LNCAP (cell line): ENCODE data around the gene ITSN1.

Source experiments
- CTCF ChIP-seq: fragments of 450-650 bp; IDR thresholded peaks from 2 replicates; pipeline ENCODE4 v1.5.1; 2017; ENCODE audit warnings: mild to moderate bottlenecking

The ITSN1 gene

GRCh38 chr21:33647587-33647986, 5.3 kb downstream of the ITSN1 start:
- no peak for TF ChIP-seq CTCF

DNA sequence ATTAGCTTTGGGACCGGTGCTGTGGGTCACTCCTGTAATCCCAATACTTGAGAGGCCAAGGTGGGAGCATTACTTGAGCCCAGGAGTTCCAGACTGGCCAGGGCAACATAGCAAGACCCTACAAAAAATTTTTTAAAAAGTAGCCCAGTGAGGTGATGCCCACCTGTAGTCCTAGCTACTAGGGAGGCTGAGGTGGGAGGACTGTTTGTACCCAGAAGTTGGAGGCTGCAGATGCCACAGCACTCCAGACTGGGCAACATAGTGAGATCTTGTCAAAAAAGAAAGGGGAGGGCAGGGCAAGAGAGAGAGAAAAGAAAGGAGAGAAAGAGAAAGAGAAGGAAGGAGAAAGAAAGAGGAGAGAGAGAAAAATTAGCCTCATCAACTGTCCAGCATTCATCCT, 6.3 kb downstream of the ITSN1 start:
- TF ChIP-seq CTCF: no peak

DNA sequence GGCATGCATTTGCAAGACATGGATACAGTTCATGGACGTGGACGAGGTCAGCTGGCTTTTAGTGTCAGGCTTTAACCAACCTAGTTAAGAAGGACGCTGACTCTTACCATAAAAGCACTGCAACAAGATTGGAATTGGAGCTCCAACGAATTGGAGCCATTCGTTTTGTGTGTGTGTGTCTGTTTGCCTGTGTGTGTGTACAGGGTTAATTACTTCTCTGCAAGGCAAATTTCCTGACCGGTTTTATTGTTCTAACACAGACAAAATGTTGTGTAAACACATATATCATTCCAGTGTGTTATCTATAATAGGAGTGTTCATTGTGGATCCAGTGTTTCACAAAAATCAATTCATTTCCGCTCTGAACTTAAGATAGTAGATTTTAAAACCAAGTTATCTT, 7.9 kb downstream of the ITSN1 start:
- no peak for TF ChIP-seq CTCF

GRCh38 chr21:33650929-33651509, 8.7 kb downstream of the ITSN1 start:
- TF ChIP-seq CTCF: no peak

- TF ChIP-seq CTCF: no peak
Measured at GRCh38 chr21:33651965-33652680, 9.8 kb downstream of the ITSN1 start.

DNA sequence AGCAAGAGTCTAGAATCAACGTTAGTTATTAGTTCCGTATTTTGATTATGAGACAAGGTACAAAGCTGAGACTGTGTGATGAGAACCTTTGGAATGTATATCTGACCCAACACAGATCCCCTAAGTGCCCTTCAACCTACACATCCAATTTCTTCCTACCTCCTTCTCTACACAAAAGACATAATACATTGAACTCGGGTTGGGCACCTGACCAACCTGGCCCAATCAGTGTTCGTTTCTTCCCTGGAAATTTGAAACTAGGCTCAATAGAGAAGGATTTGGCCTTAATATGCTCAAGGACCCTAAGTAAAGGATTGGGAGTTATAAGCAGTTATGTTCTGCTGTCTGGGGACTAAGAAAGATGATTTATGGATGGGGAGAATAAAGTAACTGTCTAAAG, 12.1 kb downstream of the ITSN1 start:
- TF ChIP-seq CTCF: no peak

GRCh38 chr21:33655588-33656221, 13.4 kb downstream of the ITSN1 start:
- TF ChIP-seq CTCF: no peak
